NCI-H187 (cell line): Measurements from ENCODE around the gene NTHL1.
A peak's percentile ranks its signal among the peaks of the same experiment; 100 is the strongest.

Experiments used
- DNase-seq, 2 experiments: peaks; one replicate each; lab custom pipeline; 2025; lab: John Stamatoyannopoulos, UW

The NTHL1 gene

GRCh38 chr16:2083876-2084780 is 36.5 kb upstream of the NTHL1 start:
- DNase-seq: no peak

- no peak for DNase-seq
Measured at GRCh38 chr16:2083409-2083808, 35.8 kb upstream of the NTHL1 start.

- DNase-seq: no peak
Measured at GRCh38 chr16:2082983-2083364, 35.3 kb upstream of the NTHL1 start.

GRCh38 chr16:2082171-2082982 is 34.7 kb upstream of the NTHL1 start:
- peak; percentile 59 to 77 for DNase-seq

- no peak for DNase-seq
Measured at GRCh38 chr16:2081201-2082084, 33.8 kb upstream of the NTHL1 start.

- DNase-seq: no peak
Measured at GRCh38 chr16:2079991-2080390, 32.4 kb upstream of the NTHL1 start.

- no peak for DNase-seq
Measured at GRCh38 chr16:2079311-2079800, 31.7 kb upstream of the NTHL1 start.

GRCh38 chr16:2078691-2079090 is 31.1 kb upstream of the NTHL1 start:
- no peak for DNase-seq

GRCh38 chr16:2078096-2078495 is 30.5 kb upstream of the NTHL1 start:
- DNase-seq: no peak

- no peak for DNase-seq
Measured at GRCh38 chr16:2077696-2078095, 30.1 kb upstream of the NTHL1 start.

GRCh38 chr16:2077016-2077415 is 29.4 kb upstream of the NTHL1 start:
- DNase-seq: no peak

- DNase-seq: no peak
Measured at GRCh38 chr16:2076072-2076865, 28.6 kb upstream of the NTHL1 start.

GRCh38 chr16:2075631-2076030 is 28.0 kb upstream of the NTHL1 start:
- DNase-seq: no peak

- DNase-seq: no peak
Measured at GRCh38 chr16:2074071-2074470, 26.4 kb upstream of the NTHL1 start.

- DNase-seq: no peak
Measured at GRCh38 chr16:2072926-2073325, 25.3 kb upstream of the NTHL1 start.

- no peak for DNase-seq
Measured at GRCh38 chr16:2071454-2072202, 24.0 kb upstream of the NTHL1 start.

GRCh38 chr16:2070576-2071453 is 23.2 kb upstream of the NTHL1 start:
- no peak for DNase-seq

GRCh38 chr16:2066139-2066538 is 18.5 kb upstream of the NTHL1 start:
- DNase-seq: no peak

- no peak for DNase-seq
Measured at GRCh38 chr16:2064368-2064945, 16.8 kb upstream of the NTHL1 start.
